Stimulated activated CD4-positive, alpha-beta T cell treated with anti-CD3 and anti-CD28 coated beads, Interleukin-12 subunit alpha, Interleukin-12 subunit beta, amount 100 ng/mL, for 24 hours (primary cell): ENCODE measurements around the gene HTR3A.
"Not testable (repeated sequence)": the region's sequence is repeated elsewhere in the genome, so short reads cannot be mapped to it uniquely, and the experiment has no call there.

Experiments
- DNase-seq, 2 experiments: peaks; one replicate each; pipeline ENCODE4 v3.0.0-alpha.2; 2020; ENCODE audit warnings: low read depth in 2 of 2

Gene HTR3A

DNA sequence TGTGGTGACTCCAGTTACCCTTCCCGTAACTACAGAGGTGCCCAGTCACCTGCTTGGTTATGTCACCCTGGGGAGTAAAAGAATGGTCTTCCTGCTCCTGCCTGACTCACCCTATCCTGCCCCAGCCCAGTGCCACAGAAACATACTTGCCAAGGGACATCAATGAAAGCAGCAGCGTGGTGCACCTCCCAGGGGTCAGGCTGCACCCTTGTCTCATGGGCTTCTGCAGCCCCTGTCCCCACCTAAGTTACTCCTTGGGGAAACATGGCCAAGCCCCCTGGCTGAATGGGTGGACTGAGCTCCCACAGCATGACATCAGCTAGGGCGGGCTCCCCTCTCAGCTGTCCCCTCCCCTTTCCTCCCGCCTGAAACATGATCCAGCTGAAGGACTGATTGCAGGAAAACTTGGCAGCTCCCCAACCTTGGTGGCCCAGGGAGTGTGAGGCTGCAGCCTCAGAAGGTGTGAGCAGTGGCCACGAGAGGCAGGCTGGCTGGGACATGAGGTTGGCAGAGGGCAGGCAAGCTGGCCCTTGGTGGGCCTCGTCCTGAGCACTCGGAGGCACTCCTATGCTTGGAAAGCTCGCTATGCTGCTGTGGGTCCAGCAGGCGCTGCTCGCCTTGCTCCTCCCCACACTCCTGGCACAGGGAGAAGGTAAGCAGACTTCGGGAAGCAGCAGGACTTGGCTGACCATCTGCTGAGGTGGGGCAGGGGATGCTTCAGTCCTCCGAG is at the start of gene HTR3A:
TSS of gene HTR3A (plus strand) at position 368 of the 730 bp plus-strand sequence. CDS start at position 586, 218 bp downstream.
- DNase-seq = no peak

DNA sequence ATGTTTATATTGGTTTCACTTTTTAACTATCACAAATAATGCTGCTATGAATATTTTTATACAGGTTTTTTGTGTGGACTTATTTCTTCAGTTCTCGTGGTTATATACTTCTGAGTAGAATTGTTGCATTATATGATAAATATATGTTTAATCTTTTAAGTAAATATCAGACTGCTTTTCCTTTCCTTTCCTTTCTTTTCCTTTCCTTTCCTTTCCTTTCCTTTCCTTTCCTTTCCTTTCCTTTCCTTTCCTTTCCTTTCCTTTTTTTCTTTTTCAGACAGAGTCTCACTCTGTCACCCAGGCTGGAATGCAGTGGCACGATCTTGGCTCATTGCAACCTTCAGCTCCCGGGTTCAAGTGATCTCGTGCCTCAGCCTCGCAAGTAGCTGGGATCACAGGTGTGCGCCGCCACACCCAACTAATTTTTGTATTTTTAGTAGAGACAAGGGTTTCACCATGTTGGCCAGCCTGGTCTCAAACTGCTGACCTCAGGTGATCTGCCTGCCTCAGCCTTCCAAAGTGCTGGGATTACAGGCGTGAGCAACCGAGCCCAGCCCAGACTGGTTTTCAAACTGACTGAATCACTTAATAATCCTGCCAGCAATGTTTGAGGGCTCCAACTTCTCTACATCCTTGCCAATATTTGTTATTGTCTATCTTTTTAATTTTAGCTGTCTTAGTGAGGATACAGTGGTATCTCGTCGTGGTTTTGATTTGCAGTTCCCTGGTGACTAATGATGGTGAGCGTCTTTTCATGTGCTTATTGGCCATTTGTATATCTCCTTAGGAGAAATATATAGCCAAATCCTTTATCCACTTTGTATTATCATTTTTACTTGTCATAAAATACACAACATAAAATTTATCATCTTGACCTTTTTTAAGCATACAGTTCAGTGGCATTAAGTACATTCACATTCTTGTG is 48.4 kb upstream of the HTR3A start:
- DNase-seq = no peak

DNA sequence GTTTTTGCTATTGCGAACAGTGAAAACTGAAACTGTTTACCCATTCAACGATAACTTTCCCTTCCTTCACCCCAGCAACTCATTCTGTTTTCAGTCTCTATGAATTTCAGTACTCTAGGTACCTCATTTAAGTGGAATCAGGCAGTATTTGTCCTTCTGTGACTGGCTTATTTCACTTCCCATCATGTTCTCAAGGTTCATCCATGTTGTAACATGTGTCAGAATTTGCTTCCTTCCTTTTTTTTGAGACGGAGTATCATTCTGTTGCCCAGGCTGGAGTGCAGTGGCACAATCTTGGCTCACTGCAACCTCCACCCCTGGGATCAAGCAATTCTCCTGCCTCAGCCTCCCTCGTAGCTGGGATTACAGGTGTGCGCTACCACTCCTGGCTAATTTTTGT is 46.6 kb upstream of the HTR3A start:
- no peak for DNase-seq

DNA sequence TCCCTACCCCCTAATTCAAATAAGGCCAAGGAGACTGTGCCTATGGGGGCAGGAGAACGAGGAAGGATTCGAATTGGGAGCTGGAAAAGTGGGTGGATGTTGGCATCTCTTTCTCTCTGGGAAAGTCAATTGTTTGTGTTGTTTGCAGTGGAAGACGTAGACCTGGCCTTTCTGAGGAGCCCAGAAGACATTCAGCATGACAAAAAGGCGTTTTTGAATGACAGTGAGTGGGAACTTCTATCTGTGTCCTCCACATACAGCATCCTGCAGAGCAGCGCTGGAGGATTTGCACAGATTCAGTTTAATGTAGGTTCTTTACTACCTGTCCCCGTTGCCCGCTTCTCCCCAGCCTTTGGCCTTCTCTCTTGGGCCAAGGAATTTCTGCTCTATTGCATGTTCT is 42.1 kb upstream of the HTR3A start:
- no peak for DNase-seq

DNA sequence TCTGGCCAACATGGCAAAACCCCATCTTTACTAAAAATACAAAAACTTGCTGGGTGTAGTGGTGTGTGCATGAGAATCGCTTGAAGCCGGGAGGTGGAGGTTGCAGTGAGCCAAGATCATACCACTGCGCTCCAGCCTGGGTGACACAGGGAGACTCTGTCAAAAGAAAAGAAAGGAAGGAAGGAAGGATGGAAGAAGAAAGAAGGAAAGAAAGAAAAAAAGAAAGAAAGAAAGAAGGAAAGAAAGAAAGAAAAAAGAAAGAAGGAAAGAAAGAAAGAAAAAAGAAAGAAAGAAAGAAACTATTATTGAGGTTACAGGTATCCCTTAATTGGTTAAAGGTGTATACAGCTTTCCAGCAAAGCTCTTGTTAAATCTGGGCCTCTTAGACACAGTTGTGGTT is 40.7 kb upstream of the HTR3A start:
- not testable (repeated sequence) for DNase-seq

DNA sequence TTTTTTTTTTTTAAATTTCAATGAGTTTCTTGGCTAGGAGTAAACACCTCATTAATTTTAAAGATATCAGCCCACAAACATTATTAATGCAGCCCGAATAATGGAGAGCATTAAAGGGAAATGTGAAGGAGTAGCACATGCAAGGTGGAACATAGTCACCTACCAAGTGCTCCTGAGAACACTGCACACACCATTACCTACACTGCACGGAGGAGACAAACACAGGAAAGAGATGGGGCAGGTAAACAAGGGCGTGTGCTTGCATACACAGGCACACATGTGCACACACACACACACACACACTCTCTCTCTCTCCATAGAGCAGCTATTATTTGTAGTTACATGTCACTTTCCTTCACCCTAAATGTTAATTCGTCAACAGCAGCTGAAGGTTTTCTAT is 40.1 kb upstream of the HTR3A start:
- DNase-seq = no peak

DNA sequence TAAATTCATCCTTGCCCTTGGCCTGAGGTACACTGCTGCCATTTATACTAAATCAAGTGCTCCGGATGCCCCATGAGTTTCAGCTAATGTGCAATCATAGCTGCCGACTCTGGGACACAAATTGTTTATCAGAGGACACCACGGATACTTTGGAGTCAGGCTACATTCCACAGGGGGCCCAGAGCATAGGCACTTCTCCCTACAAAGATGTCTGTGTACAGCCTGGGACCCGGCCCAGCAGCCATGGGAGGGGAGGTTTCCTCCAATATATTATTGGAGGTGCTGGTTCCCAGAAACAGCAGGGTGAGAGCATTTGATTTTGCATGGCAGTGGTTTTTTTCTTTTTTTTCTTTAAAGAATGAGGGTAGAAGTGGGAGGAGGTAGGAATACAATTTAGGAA is 39.0 kb upstream of the HTR3A start:
- DNase-seq = no peak

DNA sequence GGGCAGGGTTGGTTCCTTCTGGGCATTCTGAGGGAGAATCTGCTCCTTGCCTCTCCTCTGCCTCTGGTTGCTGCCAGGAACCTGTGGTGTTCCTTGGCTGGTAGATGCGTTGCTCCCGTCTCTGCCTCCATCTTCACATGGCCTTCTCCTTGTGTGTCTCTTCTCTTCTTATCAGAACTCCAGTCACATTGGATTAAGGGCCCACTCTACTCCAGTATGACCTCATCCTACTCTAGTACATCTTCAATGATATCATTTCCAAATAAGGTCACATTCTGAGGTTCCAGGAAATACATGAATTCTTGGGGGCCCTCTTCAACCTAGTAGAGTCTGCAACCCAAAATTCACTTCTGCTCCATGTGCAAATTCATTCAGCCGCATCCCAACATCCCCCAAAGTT is 37.0 kb upstream of the HTR3A start:
- DNase-seq = no peak

DNA sequence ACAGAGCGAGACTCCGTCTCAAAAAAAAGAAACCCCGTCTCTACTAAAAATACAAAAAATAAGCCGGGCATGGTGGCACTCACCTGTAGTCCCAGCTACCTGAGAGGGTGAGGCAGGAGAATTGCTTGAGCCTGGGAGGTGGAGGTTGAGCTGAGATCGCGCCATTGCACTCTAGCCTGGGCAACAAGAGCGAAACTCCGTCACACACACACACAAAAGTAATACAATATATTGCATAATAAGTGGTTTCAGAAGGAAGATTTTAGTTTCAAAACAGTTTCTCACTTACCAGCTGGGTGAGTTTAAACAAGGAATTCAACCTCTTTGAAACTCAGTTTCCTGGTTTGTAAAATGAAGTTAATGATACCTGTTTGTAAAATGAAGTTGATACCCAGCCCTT is 32.7 kb upstream of the HTR3A start:
- no peak for DNase-seq

DNA sequence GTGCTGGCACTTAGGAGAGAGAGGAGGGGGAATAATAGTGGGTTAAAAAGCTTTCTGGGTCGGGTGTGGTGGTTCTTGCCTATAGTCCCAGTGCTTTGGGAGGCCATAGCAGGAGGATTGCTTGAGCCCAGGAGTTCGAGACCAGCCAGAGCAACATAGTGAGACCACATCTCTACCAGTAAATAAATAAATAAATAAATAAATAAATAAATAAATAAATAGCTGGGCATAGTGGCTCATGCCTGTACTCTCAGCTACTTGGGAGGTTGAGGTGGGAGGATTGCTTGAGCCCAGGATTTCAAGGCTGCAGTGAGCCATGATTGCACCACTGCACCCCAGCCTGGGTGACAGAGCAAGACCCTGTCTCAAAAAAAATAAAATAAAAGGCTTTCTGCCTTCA is 28.7 kb upstream of the HTR3A start:
- DNase-seq = not testable (repeated sequence)

DNA sequence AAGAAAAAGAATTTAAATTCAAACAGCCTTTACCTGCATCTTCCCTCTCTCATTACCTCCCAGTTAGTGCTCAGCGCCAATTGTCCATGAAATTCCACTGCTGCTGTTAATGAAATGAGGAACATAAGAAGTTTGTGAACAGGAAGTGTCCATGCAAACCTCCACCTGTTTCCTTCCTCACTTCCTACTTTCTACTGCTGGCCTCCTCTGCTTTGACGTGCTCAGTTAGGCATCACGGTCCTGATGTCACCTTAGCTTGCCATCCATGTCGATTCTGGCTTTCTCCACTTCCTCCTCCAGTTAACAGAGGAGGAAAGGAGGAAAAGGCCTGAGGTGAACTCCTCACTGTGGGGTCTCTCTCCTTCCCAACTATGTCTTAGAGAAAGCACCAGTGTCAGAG is 26.9 kb upstream of the HTR3A start:
- DNase-seq = no peak

DNA sequence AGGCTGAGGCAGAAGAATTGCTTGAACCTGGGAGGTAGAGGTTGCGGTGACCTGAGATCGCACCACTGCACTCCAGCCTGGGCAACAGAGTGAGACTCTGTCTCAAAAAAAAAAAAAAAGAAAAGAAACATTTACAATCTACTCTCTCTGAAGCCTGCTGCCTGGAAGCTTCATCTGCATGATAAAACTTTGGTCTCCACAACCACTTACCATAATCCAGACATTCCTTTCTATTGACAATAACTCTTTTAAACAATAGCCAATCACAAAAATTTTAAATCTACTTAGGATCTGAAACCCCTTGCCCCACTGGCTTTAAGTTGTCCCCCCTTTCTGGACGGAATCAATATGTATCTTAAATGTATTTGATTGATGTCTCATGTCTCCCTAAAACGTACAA is 25.0 kb upstream of the HTR3A start:
- no peak for DNase-seq

DNA sequence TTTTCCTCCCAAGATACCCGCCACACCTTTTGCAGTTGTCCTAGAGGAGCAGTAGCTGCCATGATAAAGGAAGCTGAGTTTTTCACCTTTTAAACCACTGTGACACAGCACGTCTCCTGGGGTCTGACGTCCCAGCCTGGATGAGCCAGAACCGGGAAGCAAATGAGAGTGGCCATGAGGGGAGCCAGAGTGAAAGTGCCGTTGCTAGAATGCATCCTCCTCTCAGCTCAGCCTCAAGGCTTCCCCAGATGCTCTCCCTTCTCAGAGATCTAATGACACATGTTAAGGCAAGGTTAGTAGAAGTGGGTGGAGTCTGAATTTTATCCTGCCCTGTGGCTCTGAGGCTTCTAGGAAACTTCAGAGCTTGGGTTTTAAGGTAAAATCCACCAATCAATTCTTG is 23.4 kb upstream of the HTR3A start:
- DNase-seq = no peak

DNA sequence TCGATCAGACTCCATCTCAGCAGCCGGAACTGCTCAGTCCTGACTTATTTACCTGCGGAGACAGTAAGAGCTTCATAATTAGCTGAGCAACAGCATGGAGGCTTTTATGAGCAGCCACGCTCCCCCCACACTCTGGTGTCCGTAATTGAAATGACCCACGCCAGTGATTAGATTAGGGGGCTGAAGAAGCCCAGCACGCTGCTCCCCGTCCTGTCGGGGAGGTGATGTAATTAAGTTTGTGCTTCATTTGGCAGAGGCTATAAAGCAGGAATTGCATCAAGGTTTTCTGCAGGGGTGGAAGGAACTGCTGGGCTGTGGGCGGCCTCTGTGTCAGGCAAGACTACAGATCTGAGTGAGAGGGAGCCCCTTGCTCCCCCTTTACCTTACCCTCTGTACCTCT is 22.8 kb upstream of the HTR3A start:
- DNase-seq = no peak

DNA sequence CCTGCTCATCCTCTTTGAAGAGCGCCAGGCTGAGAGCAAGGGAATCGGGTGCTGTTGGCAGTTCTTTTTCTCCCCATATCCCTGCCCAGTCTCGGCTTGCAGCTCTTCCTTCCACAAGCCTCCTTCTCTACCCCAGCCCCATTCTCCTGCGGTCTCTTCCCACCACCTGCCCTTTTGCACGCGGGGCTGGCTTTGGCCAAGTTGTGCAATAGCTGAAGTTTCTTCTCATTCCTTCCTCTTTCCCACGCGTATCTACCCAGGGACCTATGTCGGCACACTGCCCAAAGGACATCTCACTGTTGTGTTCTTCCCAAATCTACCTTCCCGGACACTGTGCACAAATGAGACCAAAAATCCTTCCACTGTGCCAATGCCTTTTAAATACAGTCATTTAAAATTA is 22.3 kb upstream of the HTR3A start:
- no peak for DNase-seq

DNA sequence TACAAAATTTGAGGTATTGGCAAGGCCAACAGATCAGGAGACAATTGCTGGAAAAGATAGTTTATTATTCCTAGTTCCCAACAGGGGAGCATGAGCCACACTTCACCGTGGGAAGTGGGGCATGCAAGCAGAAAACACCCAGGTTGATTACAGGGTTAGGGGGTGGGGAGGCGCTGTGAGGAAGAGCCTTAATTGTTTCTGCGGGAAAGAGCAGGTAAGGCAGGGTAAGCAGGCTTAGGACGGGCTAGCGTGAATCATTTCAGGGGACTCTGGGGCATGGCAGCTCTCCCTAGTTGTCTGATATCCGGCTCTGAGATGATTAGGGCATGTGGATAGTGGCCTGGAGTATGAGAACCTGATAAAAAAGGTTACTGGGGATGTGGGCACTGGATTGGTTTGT is 20.7 kb upstream of the HTR3A start:
- no peak for DNase-seq

DNA sequence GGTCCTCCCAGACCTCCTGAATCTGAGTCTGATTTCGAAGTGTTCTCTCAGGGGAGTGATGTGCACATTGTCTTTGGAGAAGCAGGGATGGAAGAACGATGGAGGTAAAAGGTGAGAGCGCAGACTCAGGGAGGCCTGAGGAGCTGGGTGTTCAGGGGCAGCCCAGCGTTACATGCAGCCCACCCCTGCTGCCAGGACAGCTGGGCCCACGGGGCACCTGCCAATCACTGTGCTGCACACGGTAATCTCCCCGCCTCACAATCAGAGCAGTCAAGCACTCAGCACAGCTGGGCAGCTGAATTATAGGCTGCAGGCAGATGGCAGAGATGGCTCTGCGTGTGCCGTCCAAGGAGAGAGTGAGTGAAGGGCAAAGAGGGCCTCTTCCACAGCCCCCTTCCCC is 17.9 kb upstream of the HTR3A start:
- no peak for DNase-seq

DNA sequence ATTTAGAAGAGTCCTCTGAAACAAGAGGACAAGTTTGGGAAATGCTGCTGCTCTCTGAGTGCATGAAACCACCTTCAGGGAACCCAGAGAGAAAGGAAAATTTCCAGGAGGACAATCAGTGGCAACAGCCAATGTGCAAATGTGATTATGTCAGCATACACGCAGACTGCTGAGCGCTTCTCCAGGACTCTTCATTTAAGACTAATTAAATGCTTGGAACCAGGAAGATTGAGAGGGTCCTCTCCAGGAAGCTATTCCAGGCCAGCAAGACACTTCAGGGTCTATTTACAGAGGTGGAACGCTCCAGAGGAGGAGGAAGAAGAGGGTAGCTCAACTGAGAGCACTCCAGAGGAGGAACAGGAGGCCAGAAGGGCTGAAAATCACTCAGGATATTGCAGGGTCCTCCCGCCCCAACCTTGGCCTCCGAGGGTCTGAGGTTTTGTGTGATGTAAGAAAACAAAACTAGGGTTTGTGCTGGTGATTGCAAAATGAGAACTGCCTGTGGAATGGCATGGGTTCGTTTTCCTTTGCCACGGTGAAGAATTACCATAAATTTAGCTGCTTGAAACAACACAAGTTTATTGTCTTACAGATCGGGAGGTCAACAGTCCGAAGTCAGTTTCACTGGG is 14.1 kb upstream of the HTR3A start:
- no peak for DNase-seq

DNA sequence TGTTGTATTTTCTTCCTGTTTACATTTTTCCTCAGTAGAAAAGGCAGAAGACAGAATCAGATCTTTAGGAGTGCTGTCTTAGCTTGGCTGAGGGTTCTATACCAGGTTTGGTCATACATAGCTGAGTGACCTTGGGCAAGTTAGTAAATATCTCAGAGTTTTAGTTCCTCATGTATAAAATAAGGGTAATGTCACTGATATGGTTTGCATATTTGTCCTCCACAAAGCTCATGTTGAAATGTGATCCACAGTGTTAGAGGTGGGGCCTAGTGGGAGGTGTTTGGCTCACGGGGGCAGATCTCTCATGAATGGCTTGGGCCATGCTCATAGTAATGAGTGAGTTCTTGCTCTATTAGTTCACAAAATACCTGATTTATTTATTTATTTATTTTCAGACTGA is 7.5 kb upstream of the HTR3A start:
- no peak for DNase-seq

DNA sequence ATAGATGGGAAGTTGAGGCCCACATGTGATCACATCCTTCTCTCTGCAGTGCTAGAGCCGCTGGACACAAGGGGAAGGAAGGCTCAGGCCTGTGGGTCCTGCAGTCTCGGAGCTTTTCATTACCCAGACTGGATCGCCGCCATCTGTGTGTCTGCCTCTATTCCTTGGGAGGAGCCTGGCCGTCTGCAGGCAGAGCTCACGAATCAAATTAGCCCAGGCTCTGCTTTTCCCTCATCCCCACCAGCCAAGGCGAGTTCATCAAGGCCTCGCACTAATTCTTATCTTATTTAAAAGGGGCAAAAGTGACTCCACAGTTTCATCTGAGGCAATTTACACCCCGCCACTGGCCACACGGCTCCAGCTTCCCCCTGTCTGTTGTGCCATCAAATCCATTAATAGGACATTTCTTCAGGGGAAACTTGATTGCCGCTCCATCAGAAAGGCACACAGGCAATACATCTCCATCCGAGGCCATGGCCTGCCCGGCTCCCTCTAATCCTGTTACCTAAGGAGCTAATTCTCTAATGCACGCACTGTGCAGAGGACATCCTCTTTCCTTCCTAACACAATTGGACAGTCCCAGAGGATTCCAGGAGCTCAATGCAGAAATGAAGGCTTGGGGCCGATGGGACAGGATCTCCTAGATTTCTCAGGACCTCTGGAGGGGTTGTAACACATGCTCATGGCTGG is 3.3 kb upstream of the HTR3A start:
- DNase-seq = no peak

DNA sequence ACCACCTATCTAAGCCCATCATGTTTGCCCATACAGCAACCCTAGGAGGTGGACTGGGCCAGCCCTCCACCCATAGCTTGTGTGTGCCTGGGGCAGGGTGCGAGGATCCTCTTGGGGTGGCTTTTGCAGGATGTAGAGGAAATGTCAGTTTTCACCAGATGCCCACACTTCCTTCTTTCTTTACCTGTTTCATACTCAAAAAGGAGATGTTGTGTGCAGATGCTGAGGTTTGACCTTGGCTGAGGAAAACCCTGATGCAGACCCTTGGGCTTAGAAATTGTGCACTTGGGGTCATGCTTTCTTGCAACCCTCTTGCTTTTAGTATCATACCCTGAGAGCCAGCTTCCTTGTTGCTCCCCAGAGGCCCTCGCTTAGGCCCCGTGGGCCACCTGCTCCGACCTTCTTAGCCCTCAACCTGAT is 2.2 kb downstream of the HTR3A start:
- DNase-seq = no peak

DNA sequence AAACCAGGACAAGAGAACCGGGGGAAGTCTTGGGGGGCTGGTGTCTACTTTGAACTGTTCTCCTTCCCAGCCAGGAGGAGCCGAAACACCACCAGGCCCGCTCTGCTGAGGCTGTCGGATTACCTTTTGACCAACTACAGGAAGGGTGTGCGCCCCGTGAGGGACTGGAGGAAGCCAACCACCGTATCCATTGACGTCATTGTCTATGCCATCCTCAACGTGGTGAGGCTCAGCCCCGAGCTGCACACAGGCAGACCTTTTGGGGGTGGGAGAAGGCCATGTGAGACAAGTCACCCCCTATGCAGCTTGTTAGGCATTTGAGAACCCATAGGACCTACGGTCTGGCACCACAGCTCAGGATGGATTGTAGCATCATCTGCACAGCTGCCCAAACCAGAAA is 2.8 kb downstream of the HTR3A start:
- no peak for DNase-seq
